ENCODE results near the gene ROM1. TPM values are rescaled to one million over a fixed set of nuclear protein-coding genes. Genes with fewer than 3 reads are reported as not detected.
A peak's percentile ranks its signal among the peaks of the same experiment; 100 is the strongest.
"Not testable (repeated sequence)": the region's sequence is repeated elsewhere in the genome, so short reads cannot be mapped to it uniquely, and the experiment has no call there.

The ROM1 gene
- total and polyA plus RNA-seq, 2 donors from 2014 or later: 7.9 to 11.1 TPM

- peak in 1 of 5 donors; percentile 51 for DNase-seq
- Histone ChIP-seq H3K36me3 (ENCODE audit: control insufficient read depth in 2 of 3, insufficient read depth in 3 of 3, low read length in 3 of 3) (peaks cover 8 to 36% (median 10%) of the 10 kb centered on the region in 3 donors), H3K4me3 (ENCODE audit: low read length in 3 of 3) (no peak overlapping the region), H3K9me3 (ENCODE audit: control insufficient read depth in 2 of 3, insufficient read depth in 1 of 3, low read length in 3 of 3) (no peaks in the 10 kb centered on the region), H3K9ac (ENCODE audit: low read length in 3 of 3) (no peak overlapping the region), H3K27ac (ENCODE audit: low read depth in 2 of 2, low read length in 2 of 2) (no peak overlapping the region), H3K27me3 (ENCODE audit: control insufficient read depth, insufficient read depth, low read length) (no peaks in the 10 kb centered on the region), H3K4me1 (ENCODE audit: control insufficient read depth in 2 of 3, insufficient read depth in 2 of 3, low read depth in 1 of 3, low read length in 3 of 3) (peaks cover 0 to 5% (median 4%) of the 10 kb centered on the region in 3 donors)
- FAIRE-seq: no peak
- intact Hi-C loops (cut with DNase I): no loop called here
- TF ChIP-seq CTCF (IDR thresholded peaks at IDR 0.05; ENCODE audit: borderline replicate concordance, extremely low read depth, insufficient read depth): no peak
Measured at GRCh38 chr11:62580959-62581715, 31.9 kb upstream of the ROM1 start.

- intact Hi-C loops (cut with DNase I); H3K4me3 ChIP-seq (ENCODE audit: low read length in 3 of 3); H3K27me3 ChIP-seq (ENCODE audit: control insufficient read depth, insufficient read depth, low read length); H3K9me3 ChIP-seq (ENCODE audit: control insufficient read depth in 2 of 3, insufficient read depth in 1 of 3, low read length in 3 of 3); DNase-seq; H3K4me1 ChIP-seq (ENCODE audit: control insufficient read depth in 2 of 3, insufficient read depth in 2 of 3, low read depth in 1 of 3, low read length in 3 of 3); H3K27ac ChIP-seq (ENCODE audit: low read depth in 2 of 2, low read length in 2 of 2); H3K9ac ChIP-seq (ENCODE audit: low read length in 3 of 3); FAIRE-seq: not testable (repeated sequence)
- H3K36me3 ChIP-seq (ENCODE audit: control insufficient read depth in 2 of 3, insufficient read depth in 3 of 3, low read length in 3 of 3): peaks cover 4 to 33% (median 8%) of the 10 kb centered on the region in 3 donors
Measured at GRCh38 chr11:62581735-62582134, 31.3 kb upstream of the ROM1 start.

- H3K27me3 ChIP-seq (ENCODE audit: control insufficient read depth, insufficient read depth, low read length); H3K4me1 ChIP-seq (ENCODE audit: control insufficient read depth in 2 of 3, insufficient read depth in 2 of 3, low read depth in 1 of 3, low read length in 3 of 3); FAIRE-seq; intact Hi-C loops (cut with DNase I); H3K4me3 ChIP-seq (ENCODE audit: low read length in 3 of 3); H3K9me3 ChIP-seq (ENCODE audit: control insufficient read depth in 2 of 3, insufficient read depth in 1 of 3, low read length in 3 of 3): not testable (repeated sequence)
- peak in 1 of 5 donors; percentile 35 for DNase-seq
- Histone ChIP-seq H3K27ac (ENCODE audit: low read depth in 2 of 2, low read length in 2 of 2) (peak overlapping the region; percentile 43 to 44), H3K36me3 (ENCODE audit: control insufficient read depth in 2 of 3, insufficient read depth in 3 of 3, low read length in 3 of 3) (peaks cover 3 to 32% (median 8%) of the 10 kb centered on the region in 3 donors), H3K9ac (ENCODE audit: low read length in 3 of 3) (peak overlapping the region in 1 of 3 donors; percentile 19)
Measured at GRCh38 chr11:62585356-62585755, 27.7 kb upstream of the ROM1 start.

GRCh38 chr11:62588966-62589637 lies 24.0 kb upstream of the ROM1 start:
- no peak for TF ChIP-seq CTCF (IDR thresholded peaks at IDR 0.05; ENCODE audit: borderline replicate concordance, extremely low read depth, insufficient read depth)
- Histone ChIP-seq H3K27me3 (ENCODE audit: control insufficient read depth, insufficient read depth, low read length) (no peaks in the 10 kb centered on the region), H3K9ac (ENCODE audit: low read length in 3 of 3) (no peak overlapping the region), H3K27ac (ENCODE audit: low read depth in 2 of 2, low read length in 2 of 2) (no peak overlapping the region), H3K4me3 (ENCODE audit: low read length in 3 of 3) (no peak overlapping the region), H3K4me1 (ENCODE audit: control insufficient read depth in 2 of 3, insufficient read depth in 2 of 3, low read depth in 1 of 3, low read length in 3 of 3) (peaks cover 4 to 16% (median 16%) of the 10 kb centered on the region in 3 donors), H3K36me3 (ENCODE audit: control insufficient read depth in 2 of 3, insufficient read depth in 3 of 3, low read length in 3 of 3) (peaks cover 3 to 17% (median 10%) of the 10 kb centered on the region in 3 donors), H3K9me3 (ENCODE audit: control insufficient read depth in 2 of 3, insufficient read depth in 1 of 3, low read length in 3 of 3) (no peaks in the 10 kb centered on the region)
- peak in 2 of 5 donors; percentile 29 to 55 for DNase-seq
- intact Hi-C loops (cut with DNase I): no loop called here
- FAIRE-seq: no peak

Measured in kidney (tissue), 14 donors.